AG04450 (cell line): ENCODE measurements around the gene WNT3. TPM values are rescaled to one million over a fixed set of nuclear protein-coding genes. Genes with fewer than 3 reads are reported as not detected.

Experiments
- CTCF ChIA-PET: fragments of 300-600, 350-600 bp; formaldehyde crosslinking; extraction: SDS; loops from one replicate; lab custom pipeline; 2022; ENCODE audit warnings: antibody characterized with exemption, inconsistent platforms; lab: Charles Lee
- POLR2A ChIA-PET: fragments of 350-600 bp; formaldehyde crosslinking; extraction: SDS; loops from one replicate; lab custom pipeline; 2021; ENCODE audit warnings: antibody characterized with exemption, inconsistent platforms; lab: Yijun Ruan, JAX
- DNase-seq: peaks from one replicate; pipeline ENCODE4 v3.0.0-alpha.2; 2011; ENCODE audit warnings: low read depth, low spot score
- H3K27ac ChIP-seq: one replicate; pipeline ENCODE4 v1.5.1; 2012; ENCODE audit warnings: low read depth, low read length, control low read depth
- H3K27me3 ChIP-seq: one replicate; pipeline ENCODE4 v1.6.0; 2012; ENCODE audit warnings: low read length; ENCODE audit not compliant: control insufficient read depth, insufficient read depth
- H3K4me3 ChIP-seq: 2 replicates; pipeline ENCODE4 v1.5.1; 2011; ENCODE audit warnings: mild to moderate bottlenecking, low read depth, low read length, control low read depth
- H3K9me3 ChIP-seq: 2 replicates; pipeline ENCODE4 v1.5.1; 2012; ENCODE audit warnings: low read length; ENCODE audit not compliant: control insufficient read depth, insufficient read depth
- CTCF ChIP-seq: IDR thresholded peaks from 2 replicates; pipeline ENCODE4 v1.5.1; 2011; ENCODE audit warnings: low read depth, low read length, control low read depth, inconsistent platforms
- polyA plus RNA-seq: library from polyadenylated mRNA; depleted of rRNA; stranded (reverse); fragments of >200 nt; gene quantifications from 2 replicates; pipeline ENCODE4 v1.2.3, GENCODE V29; 2011

WNT3 gene
- polyA plus RNA-seq, 1 experiment = 1.4 TPM

GRCh38 chr17:46741122-46741730, 77.3 kb downstream of the WNT3 start:
- CTCF ChIA-PET = no interaction called here

DNA sequence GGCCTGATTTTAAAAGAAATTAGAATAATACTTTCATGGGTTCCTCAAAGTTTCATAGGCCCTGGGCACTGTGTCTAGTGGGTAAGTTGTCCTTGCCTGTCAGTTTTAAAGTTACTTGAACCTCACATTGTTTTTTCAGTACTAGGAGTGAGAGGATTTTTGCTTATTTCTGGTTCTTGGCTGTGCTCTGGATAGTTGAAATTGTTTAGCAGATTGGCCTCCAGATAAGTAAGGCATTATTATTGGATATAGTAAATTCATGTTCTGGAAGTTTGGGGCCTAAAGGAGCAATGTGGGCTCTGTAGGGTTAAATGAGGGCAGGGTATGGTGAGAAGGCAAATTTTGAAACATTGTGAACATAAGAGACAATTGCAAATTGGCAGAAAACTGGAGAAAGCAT, 78.5 kb downstream of the WNT3 start:
- Histone ChIP-seq H3K27me3 (no peaks in the 10 kb centered on the region), H3K9me3 (no peaks in the 10 kb centered on the region), H3K4me3 (no peak overlapping the region), H3K27ac (no peak overlapping the region)
- TF ChIP-seq CTCF = no peak
- DNase-seq = no peak
- CTCF ChIA-PET = no interaction called here
- POLR2A ChIA-PET = interaction anchor here (0.7 kb wide), 1 partner anchor 187 kb away, joined by 7 read pairs; no protein-coding TSS in a partner anchor

More at GRCh38 chr17:46741122-46741730, 77.3 kb downstream of the WNT3 start:
- no peak for TF ChIP-seq CTCF
- DNase-seq = no peak
- H3K27ac ChIP-seq = no peak overlapping the region
- POLR2A ChIA-PET = no interaction called here
- H3K27me3 ChIP-seq = no peaks in the 10 kb centered on the region
- no peaks in the 10 kb centered on the region for H3K9me3 ChIP-seq
- no peak overlapping the region for H3K4me3 ChIP-seq

DNA sequence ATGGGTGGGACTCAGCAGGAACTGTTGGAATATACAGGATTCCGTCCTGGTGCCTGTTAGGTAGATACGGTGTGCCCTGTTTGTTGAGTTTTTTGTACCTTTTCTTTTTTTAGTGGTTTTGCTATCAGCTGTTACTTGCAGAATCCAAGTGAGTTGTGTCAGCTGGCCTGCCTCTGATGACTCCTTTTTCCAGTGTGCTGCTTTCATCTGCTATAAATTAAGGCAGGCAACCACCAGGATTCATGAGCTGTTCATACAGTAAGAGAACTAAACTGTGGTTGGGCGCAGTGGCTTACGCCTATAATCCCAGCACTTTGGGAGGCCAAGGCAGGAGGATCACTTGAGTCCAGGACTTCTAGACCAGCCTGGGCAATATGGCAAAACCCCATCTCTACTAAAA, 79.9 kb downstream of the WNT3 start:
- CTCF ChIA-PET = no interaction called here
- DNase-seq = no peak
- TF ChIP-seq CTCF = no peak
- Histone ChIP-seq H3K27me3 (no peaks in the 10 kb centered on the region), H3K9me3 (no peaks in the 10 kb centered on the region), H3K4me3 (no peak overlapping the region), H3K27ac (no peak overlapping the region)
- POLR2A ChIA-PET = no interaction called here

DNA sequence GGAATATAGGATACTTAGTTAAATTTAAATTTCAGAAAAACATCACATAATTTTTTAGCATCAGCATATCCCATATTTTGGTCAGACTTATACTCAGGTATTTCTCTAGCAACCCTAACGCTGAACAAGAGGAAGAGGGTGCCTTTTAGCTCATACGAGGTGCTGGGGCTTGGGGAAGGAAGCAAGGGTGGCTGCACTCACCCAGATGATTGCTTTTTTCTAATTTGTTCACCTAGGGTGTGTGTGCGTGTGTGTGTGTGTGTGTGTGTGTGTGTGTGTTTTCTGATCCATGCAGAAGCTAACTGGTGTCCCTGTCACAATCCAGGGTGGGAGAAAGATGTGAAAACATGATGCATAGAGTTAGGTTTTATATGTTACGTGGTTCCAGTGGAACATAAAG, 81.2 kb downstream of the WNT3 start:
- ChIA-PET POLR2A (interaction anchor here (1.1 kb wide), 1 partner anchor 27 kb away, joined by 3 read pairs; no protein-coding TSS in a partner anchor), CTCF (no interaction called here)
- Histone ChIP-seq H3K27me3 (no peaks in the 10 kb centered on the region), H3K4me3 (no peak overlapping the region), H3K9me3 (no peaks in the 10 kb centered on the region), H3K27ac (no peak overlapping the region)
- DNase-seq = no peak
- TF ChIP-seq CTCF = no peak

GRCh38 chr17:46736100-46736499, 82.4 kb downstream of the WNT3 start:
- DNase-seq = no peak
- TF ChIP-seq CTCF = no peak
- CTCF ChIA-PET = no interaction called here

More at GRCh38 chr17:46736100-46736499, 82.4 kb downstream of the WNT3 start:
- Histone ChIP-seq H3K27me3 (no peaks in the 10 kb centered on the region), H3K27ac (no peak overlapping the region), H3K9me3 (no peaks in the 10 kb centered on the region), H3K4me3 (no peak overlapping the region)
- POLR2A ChIA-PET = no interaction called here
